Heart left ventricle (tissue), 16 donors: Measurements from ENCODE around the gene HLA-DQB1. TPM values are rescaled to one million over a fixed set of nuclear protein-coding genes. Genes with fewer than 3 reads are reported as not detected.
"Not testable (repeated sequence)": the region's sequence is repeated elsewhere in the genome, so short reads cannot be mapped to it uniquely, and the experiment has no call there.

Source experiments
- ATAC-seq, 4 donors: fragments of 200-7000 bp; cut with Tn5 transposase; one replicate each; pipeline ENCODE4 v1.9.1; 2020 to 2022; ENCODE audit warnings: moderate library complexity in 4 of 4, mild to moderate bottlenecking in 3 of 4, moderate number of reproducible peaks in 1 of 4
- DNase-seq, 5 donors: peaks; one replicate each; pipeline ENCODE4 v3.0.0-alpha.2; 2020
- H3K27ac ChIP-seq, 12 donors: fragments of 200-600 bp; sonication (generic) in 4 of 12; one replicate each; pipeline versions ENCODE4 v1.5.0 to v1.8.0; 2016 to 2022; ENCODE audit warnings: mild to moderate bottlenecking in 2 of 12
- H3K27me3 ChIP-seq, 9 donors: fragments of 200-600 bp; sonication (generic) in 2 of 9; one replicate each; pipeline versions ENCODE4 v1.5.1 to v1.8.0; 2016 to 2022; ENCODE audit warnings: mild to moderate bottlenecking in 3 of 9
- H3K36me3 ChIP-seq, 9 donors: fragments of 200-600 bp; sonication (generic) in 2 of 9; one replicate each; pipeline versions ENCODE4 v1.5.0 to v1.8.0; 2018 to 2022; ENCODE audit warnings: mild to moderate bottlenecking in 2 of 9
- H3K4me1 ChIP-seq, 12 donors: fragments of 200-600 bp; sonication (generic) in 4 of 12; one replicate each; pipeline versions ENCODE4 v1.5.0 to v1.8.0; 2016 to 2022; ENCODE audit warnings: mild to moderate bottlenecking in 3 of 12
- H3K4me3 ChIP-seq, 12 donors: fragments of 200-600 bp; sonication (generic) in 4 of 12; one replicate each; pipeline versions ENCODE4 v1.5.0 to v1.8.0; 2017 to 2022; ENCODE audit warnings: mild to moderate bottlenecking in 9 of 12, moderate library complexity in 4 of 12
- H3K9me3 ChIP-seq, 12 donors: fragments of 200-600 bp; sonication (generic) in 4 of 12; one replicate each; pipeline versions ENCODE4 v1.5.0 to v1.8.0; 2016 to 2022; ENCODE audit warnings: mild to moderate bottlenecking in 1 of 12
- POLR2A ChIP-seq, 2 donors: fragments of 450-650 bp; IDR thresholded peaks; one replicate each; pipeline ENCODE4 v1.6.1; 2017; ENCODE audit warnings: antibody characterized with exemption in 2 of 2, mild to moderate bottlenecking in 2 of 2, moderate library complexity in 2 of 2
- WGBS, 4 donors: extraction: QIAGEN DNeasy Blood & Tissue Kit in 2 of 4; methylation state at CpG; one replicate each; pipeline versions ENCODE4 v1.1.5 to v1.1.7; 2013 to 2018; 5-methylcytosine and 5-hydroxymethylcytosine counted together
- intact Hi-C, 10 donors: fragments of 100-400 bp; cut with DNase I; formaldehyde crosslinking; loops; one replicate each; pipeline versions ENCODE4 v1.11.1 to v1.14.2; 2022
- polyA plus RNA-seq, 2 donors: library from polyadenylated mRNA; stranded (reverse); fragments of 200-250 nt; gene quantifications; one replicate each; pipeline ENCODE4 v1.2.3, GENCODE V29; 2013
- total RNA-seq, 9 donors: library from RNA; depleted of rRNA in 2 of 9; stranded (reverse); fragments of >200 nt in 2 of 9; fragmentation: NEBNext Ultra II Directional in 3 of 9; extraction: Animal tissue kit (Norgen Biotek cat#: 25700) in 3 of 9; gene quantifications; one replicate each; pipeline versions ENCODE4 v1.1.0 to v1.2.4, GENCODE V29; 2016 to 2023
- TF ChIP-seq, protein P1 (sequence below), 12 donors: fragments of 200-600 bp; sonication (generic) in 4 of 12; IDR thresholded peaks; one replicate each; pipeline versions ENCODE4 v1.5.0 to v1.8.0; 2018 to 2022; ENCODE audit warnings: antibody characterized with exemption in 12 of 12, mild to moderate bottlenecking in 5 of 12
- donor health status: ischemic (EF 13 %, LVEDD 7.1; RV severe dilation, severe dysfunction).
- donor health status: healthy with polysubstance abuse.
- donor health status: DM: no; HTN: yes; CAD: no.
- donor health status: DM: no; HTN: no; CAD: no.
- donor health status: ischemic (EF 25% LVEDD 6.9; RV normal size, moderate dysfunction).
- donor health status: ischemic (EF 25% LVEDD 5.7; RV mildly dilated, moderate dysfunction).
- donor health status: healthy.
- donor health status: DM: yes; HTN: yes; CAD: no.
- donor health status: ischemic (EF 35%, LVEDD 5.7; RV mildly dilated, moderate dysfunction).
- donor health status: nonischemic (EF 11% LVEDD 7.7; RV severe dilation, severe dysfunction).
- donor health status: DM: yes; HTN: yes; CAD: no.
- donor health status: PGD.
- donor health status: ischemic (EF 29% LVEDD 5.4; RV normal size, mild dysfunction).
- donor health status: nonischemic (EF 23%, LVEDD 6.1; RV moderate dilation, normal function).

Gene HLA-DQB1
- total and polyA plus RNA-seq, 11 donors, result 0.38 to 86.5 (median 15.4) TPM

DNA sequence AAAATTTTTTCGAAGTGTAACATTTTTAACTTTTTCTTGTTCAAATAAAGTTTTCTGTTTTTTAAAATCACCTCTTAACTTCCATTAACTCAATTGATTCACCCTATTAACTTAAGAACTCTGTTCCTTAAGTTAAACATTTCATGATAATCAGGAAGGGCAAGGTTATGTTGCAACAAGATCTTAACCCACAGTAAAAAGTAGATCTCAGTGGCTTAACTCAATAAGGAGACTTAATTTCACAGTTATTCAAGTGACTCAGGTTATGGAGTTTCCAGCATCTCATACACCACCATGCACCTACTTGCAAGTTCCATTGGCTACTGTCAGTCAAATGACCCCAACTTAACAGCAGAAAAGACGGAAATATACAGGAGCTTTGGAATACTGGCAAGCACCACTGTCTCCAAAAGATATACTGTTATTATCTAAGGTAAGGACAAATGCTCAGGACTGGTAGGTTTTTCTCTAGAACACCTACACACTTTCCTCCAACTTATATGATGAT, 11.2 kb downstream of the HLA-DQB1 start:
- no peak for ATAC-seq
- H3K36me3 ChIP-seq, result no peaks in the 10 kb centered on the region
- no peak overlapping the region for H3K27ac ChIP-seq
- TF ChIP-seq, protein P1, sequence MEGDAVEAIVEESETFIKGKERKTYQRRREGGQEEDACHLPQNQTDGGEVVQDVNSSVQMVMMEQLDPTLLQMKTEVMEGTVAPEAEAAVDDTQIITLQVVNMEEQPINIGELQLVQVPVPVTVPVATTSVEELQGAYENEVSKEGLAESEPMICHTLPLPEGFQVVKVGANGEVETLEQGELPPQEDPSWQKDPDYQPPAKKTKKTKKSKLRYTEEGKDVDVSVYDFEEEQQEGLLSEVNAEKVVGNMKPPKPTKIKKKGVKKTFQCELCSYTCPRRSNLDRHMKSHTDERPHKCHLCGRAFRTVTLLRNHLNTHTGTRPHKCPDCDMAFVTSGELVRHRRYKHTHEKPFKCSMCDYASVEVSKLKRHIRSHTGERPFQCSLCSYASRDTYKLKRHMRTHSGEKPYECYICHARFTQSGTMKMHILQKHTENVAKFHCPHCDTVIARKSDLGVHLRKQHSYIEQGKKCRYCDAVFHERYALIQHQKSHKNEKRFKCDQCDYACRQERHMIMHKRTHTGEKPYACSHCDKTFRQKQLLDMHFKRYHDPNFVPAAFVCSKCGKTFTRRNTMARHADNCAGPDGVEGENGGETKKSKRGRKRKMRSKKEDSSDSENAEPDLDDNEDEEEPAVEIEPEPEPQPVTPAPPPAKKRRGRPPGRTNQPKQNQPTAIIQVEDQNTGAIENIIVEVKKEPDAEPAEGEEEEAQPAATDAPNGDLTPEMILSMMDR (IDR thresholded peaks at IDR 0.05), result no peak
- TF ChIP-seq POLR2A (IDR thresholded peaks at IDR 0.05), result no peak
- DNase-seq, result no peak
- no peaks in the 10 kb centered on the region for H3K27me3 ChIP-seq
- no peak overlapping the region for H3K4me3 ChIP-seq
- peaks cover 0 to 4% (median 0%) of the 10 kb centered on the region in 12 donors for H3K4me1 ChIP-seq
- 0 to 95% (median 77%) methylated on average over 2 of the region's 2 CpGs for WGBS, 4 donors
- intact Hi-C loops, result loop anchor here in 1 of 10 donors (5.0 kb wide), 1 partner anchor 33 kb away; no protein-coding TSS in a partner anchor
- no peaks in the 10 kb centered on the region for H3K9me3 ChIP-seq

DNA sequence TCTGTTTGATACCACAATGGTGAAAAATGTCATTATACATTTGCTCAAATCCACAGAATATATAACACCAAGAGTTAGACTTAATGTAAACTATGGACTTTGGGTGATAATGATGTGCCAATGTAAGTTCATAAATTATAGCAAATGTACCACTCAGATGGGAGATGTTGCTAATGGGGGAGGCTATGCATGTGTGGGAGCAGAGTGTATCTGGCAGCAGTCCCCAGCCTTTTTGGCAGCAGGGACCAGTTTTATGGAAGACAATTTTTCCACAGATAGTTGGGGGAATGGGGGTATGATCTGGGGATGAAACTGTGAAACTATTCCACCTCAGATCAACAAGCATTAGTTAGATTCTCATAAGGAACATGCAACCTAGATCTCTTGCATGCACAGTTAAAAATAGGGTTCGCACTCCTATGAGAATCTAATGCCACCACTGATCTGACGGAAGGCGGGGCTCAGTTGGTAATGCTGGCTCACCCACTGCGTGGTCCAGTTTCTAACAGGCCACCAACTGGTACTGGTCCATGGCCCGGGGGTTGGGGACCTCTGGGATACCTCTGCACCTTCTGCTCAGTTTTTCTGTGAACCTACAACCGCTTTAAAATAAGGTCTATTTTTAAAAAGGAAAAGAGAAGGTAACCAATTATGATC, 21.3 kb downstream of the HLA-DQB1 start:
- ATAC-seq (no peak), DNase-seq (no peak)
- Histone ChIP-seq H3K9me3 (no peaks in the 10 kb centered on the region), H3K4me3 (no peak overlapping the region), H3K4me1 (no peaks in the 10 kb centered on the region), H3K36me3 (no peaks in the 10 kb centered on the region), H3K27me3 (no peaks in the 10 kb centered on the region), H3K27ac (no peak overlapping the region)
- 81 to 93% (median 86%) methylated on average over 3 to 6 of the region's 6 CpGs for WGBS, 4 donors
- no peak for TF ChIP-seq POLR2A (IDR thresholded peaks at IDR 0.05)
- TF ChIP-seq, protein P1 (IDR thresholded peaks at IDR 0.05), result no peak
- intact Hi-C loops, result no loop called here

DNA sequence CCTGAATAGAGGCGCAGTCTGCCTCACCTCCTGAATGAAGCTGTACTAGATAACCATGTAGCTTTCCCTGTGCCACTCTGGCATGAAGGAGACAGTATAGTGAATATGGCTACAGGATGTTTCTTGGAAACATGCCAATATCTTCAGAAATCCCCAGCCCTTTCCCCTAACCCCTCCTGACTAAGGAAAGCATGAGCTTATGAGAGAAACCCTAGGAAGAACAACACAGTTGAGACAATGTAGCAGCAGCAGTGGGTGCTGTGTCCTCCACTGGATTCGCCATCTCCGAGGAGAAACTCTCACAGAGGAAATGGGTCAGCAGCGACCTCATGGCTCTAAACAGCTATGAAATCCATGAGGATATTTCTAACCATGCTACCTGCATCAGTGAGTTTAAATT, 22.6 kb downstream of the HLA-DQB1 start:
- TF ChIP-seq, protein P1 (IDR thresholded peaks at IDR 0.05), result no peak
- no peak for TF ChIP-seq POLR2A (IDR thresholded peaks at IDR 0.05)
- intact Hi-C loops, result loop anchor here in 1 of 10 donors (5.0 kb wide), 1 partner anchor 103 kb away; no protein-coding TSS in a partner anchor
- H3K9me3 ChIP-seq, result no peaks in the 10 kb centered on the region
- H3K27ac ChIP-seq, result no peak overlapping the region
- ATAC-seq (no peak), DNase-seq (no peak)
- H3K36me3 ChIP-seq, result no peaks in the 10 kb centered on the region
- H3K27me3 ChIP-seq, result no peaks in the 10 kb centered on the region
- no peak overlapping the region for H3K4me3 ChIP-seq
- WGBS, 4 donors, result 32 to 83% (median 64%) methylated on average over 4 of the region's 4 CpGs
- H3K4me1 ChIP-seq, result no peaks in the 10 kb centered on the region

DNA sequence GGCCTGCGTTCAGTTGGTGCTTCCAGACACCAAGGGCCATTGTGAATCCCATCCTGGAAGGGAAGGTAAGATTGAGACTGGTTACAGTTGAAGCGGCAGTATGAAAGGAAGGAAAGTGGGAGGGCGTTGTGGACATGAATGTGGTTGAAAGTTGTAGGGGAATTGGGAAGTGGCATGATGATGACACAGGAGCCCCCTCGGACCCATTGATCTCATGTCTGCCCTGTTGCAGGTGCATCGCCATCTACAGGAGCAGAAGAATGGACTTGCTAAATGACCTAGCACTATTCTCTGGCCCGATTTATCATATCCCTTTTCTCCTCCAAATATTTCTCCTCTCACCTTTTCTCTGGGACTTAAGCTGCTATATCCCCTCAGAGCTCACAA, 23.7 kb downstream of the HLA-DQB1 start:
- no peaks in the 10 kb centered on the region for H3K36me3 ChIP-seq
- ATAC-seq (no peak), DNase-seq (no peak)
- no peaks in the 10 kb centered on the region for H3K4me1 ChIP-seq
- 27 to 89% (median 79%) methylated on average over 4 to 6 of the region's 6 CpGs for WGBS, 4 donors
- no peak overlapping the region for H3K27ac ChIP-seq
- no peaks in the 10 kb centered on the region for H3K9me3 ChIP-seq
- no peak for TF ChIP-seq POLR2A (IDR thresholded peaks at IDR 0.05)
- TF ChIP-seq, protein P1 (IDR thresholded peaks at IDR 0.05), result no peak
- no peak overlapping the region for H3K4me3 ChIP-seq
- no peaks in the 10 kb centered on the region for H3K27me3 ChIP-seq
- intact Hi-C loops, result loop anchor here in 1 of 10 donors (5.0 kb wide), 1 partner anchor 105 kb away; no protein-coding TSS in a partner anchor

DNA sequence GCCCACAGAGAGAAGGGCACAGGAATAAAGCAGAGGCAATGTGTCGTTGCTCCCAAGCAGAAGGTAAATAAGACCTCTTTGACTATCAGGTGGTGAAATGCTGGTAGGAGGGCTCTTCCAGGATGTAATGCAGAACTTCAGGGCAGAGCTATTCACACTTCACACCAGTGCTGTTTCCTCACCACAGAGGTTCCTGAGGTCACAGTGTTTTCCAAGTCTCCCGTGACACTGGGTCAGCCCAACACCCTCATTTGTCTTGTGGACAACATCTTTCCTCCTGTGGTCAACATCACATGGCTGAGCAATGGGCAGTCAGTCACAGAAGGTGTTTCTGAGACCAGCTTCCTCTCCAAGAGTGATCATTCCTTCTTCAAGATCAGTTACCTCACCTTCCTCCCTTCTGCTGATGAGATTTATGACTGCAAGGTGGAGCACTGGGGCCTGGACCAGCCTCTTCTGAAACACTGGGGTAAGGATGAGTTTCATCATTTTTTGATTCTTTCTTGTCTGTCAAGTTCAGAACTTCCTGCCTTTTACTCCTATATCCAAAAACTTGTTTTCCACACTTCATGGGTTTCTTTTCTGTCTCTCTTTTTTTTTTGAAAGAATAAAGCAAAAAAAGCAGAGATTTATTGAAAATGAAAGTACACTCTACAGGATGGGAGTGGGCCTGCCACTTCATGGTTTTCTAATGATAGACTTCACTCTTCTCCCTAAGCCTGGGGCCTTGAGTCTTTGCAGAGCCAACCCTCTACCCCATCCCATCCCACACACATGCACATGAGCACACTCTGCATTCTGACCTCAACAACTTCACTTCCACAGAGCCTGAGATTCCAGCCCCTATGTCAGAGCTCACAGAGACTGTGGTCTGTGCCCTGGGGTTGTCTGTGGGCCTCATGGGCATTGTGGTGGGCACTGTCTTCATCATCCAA, 24.4 kb downstream of the HLA-DQB1 start:
- ATAC-seq, H3K4me3 ChIP-seq, H3K36me3 ChIP-seq, H3K9me3 ChIP-seq, H3K27me3 ChIP-seq, H3K27ac ChIP-seq, H3K4me1 ChIP-seq, DNase-seq: not testable (repeated sequence)
- intact Hi-C loops, result loop anchor here in 1 of 10 donors (5.0 kb wide), 1 partner anchor 105 kb away; no protein-coding TSS in a partner anchor
- 49 to 91% (median 60%) methylated on average over 1 to 2 of the region's 2 CpGs for WGBS, 4 donors
